HepG2 (cell line): Measurements from ENCODE around the gene ZSWIM6. TPM values are rescaled to one million over a fixed set of nuclear protein-coding genes. Genes with fewer than 3 reads are reported as not detected.

Experiments used
- ARNTL ChIP-seq: sonication (generic); formaldehyde crosslinking; IDR thresholded peaks from 2 replicates; pipeline ENCODE4 v1.4.0; 2020; ENCODE audit warnings: mild to moderate bottlenecking, missing genetic modification reagents
- CBFB ChIP-seq: sonication (generic); formaldehyde crosslinking; IDR thresholded peaks from 2 replicates; pipeline ENCODE4 v1.4.0; 2020; ENCODE audit warnings: missing genetic modification reagents
- FOXM1 ChIP-seq: sonication (generic); formaldehyde crosslinking; IDR thresholded peaks from 2 replicates; pipeline ENCODE4 v1.5.0; 2020; ENCODE audit warnings: missing genetic modification reagents
- HMGXB3 ChIP-seq: sonication (generic); formaldehyde crosslinking; IDR thresholded peaks from 2 replicates; pipeline ENCODE4 v1.4.0; 2020; ENCODE audit warnings: missing genetic modification reagents, borderline replicate concordance
- HNRNPLL ChIP-seq: fragments of 200-400 bp; formaldehyde crosslinking; IDR thresholded peaks from 2 replicates; pipeline ENCODE4 v1.6.1; 2017; ENCODE audit warnings: mild to moderate bottlenecking, low read depth, low read length; ENCODE audit not compliant: poor library complexity, severe bottlenecking
- HNRNPUL1 ChIP-seq: fragments of 200-400 bp; formaldehyde crosslinking; IDR thresholded peaks from 2 replicates; pipeline ENCODE4 v1.6.1; 2017; ENCODE audit warnings: low read depth, mild to moderate bottlenecking, low read length, moderate library complexity
- KDM2A ChIP-seq: sonication (generic); formaldehyde crosslinking; IDR thresholded peaks from 2 replicates; pipeline ENCODE4 v1.4.0; 2020; ENCODE audit warnings: low read depth, missing genetic modification reagents, borderline replicate concordance
- MBD4 ChIP-seq: IDR thresholded peaks from 2 replicates; pipeline ENCODE4 v1.6.1; 2012; ENCODE audit warnings: low read length, inconsistent platforms, borderline replicate concordance
- MLLT10 ChIP-seq: sonication (generic); formaldehyde crosslinking; IDR thresholded peaks from 2 replicates; pipeline ENCODE4 v1.4.0; 2020; ENCODE audit warnings: missing genetic modification reagents
- MTF2 ChIP-seq: sonication (generic); formaldehyde crosslinking; IDR thresholded peaks from 2 replicates; pipeline ENCODE4 v1.5.0; 2020; ENCODE audit warnings: missing genetic modification reagents, borderline replicate concordance
- NR2C2 ChIP-seq: sonication (generic); formaldehyde crosslinking; IDR thresholded peaks from 2 replicates; pipeline ENCODE4 v1.4.0; 2020; ENCODE audit warnings: missing genetic modification reagents, mild to moderate bottlenecking, moderate library complexity, borderline replicate concordance
- PTBP1 ChIP-seq: fragments of 200-400 bp; formaldehyde crosslinking; IDR thresholded peaks from 2 replicates; pipeline ENCODE4 v1.6.1; 2018; ENCODE audit warnings: low read length, low read depth; ENCODE audit not compliant: poor library complexity, severe bottlenecking
- RBM22 ChIP-seq: fragments of 200-400 bp; formaldehyde crosslinking; optimal IDR thresholded peaks from 2 replicates; pipeline ENCODE3; 2017; ENCODE audit warnings: mild to moderate bottlenecking, low read length, moderate library complexity
- SIN3A ChIP-seq: IDR thresholded peaks from 2 replicates; pipeline ENCODE4 v1.6.1; 2011; ENCODE audit warnings: low read depth, mild to moderate bottlenecking, control low read depth, low read length, borderline replicate concordance
- SRY ChIP-seq: sonication (generic); formaldehyde crosslinking; IDR thresholded peaks from 2 replicates; pipeline ENCODE4 v1.8.0; 2022; ENCODE audit warnings: mild to moderate bottlenecking, missing genetic modification reagents
- TEAD3 ChIP-seq: optimal IDR thresholded peaks from 2 replicates; pipeline ENCODE3; 2016; ENCODE audit warnings: borderline replicate concordance
- THAP8 ChIP-seq: sonication (generic); formaldehyde crosslinking; IDR thresholded peaks from 2 replicates; pipeline ENCODE4 v1.5.1; 2020; ENCODE audit warnings: missing genetic modification reagents, mild to moderate bottlenecking, borderline replicate concordance
- ZBTB38 ChIP-seq: sonication (generic); formaldehyde crosslinking; IDR thresholded peaks from 2 replicates; pipeline ENCODE4 v1.5.1; 2020; ENCODE audit warnings: mild to moderate bottlenecking, missing genetic modification reagents
- ZFP36 ChIP-seq: fragments of 150-350 bp; IDR thresholded peaks from 2 replicates; pipeline ENCODE4 v1.6.1; 2018; ENCODE audit warnings: borderline replicate concordance, low read length, low read depth; ENCODE audit not compliant: partially characterized antibody
- ZNF274 ChIP-seq: sonication (generic); formaldehyde crosslinking; IDR thresholded peaks from 2 replicates; pipeline ENCODE4 v1.5.1; 2020; ENCODE audit warnings: mild to moderate bottlenecking, missing genetic modification reagents
- ZNF34 ChIP-seq: sonication (generic); formaldehyde crosslinking; IDR thresholded peaks from 2 replicates; pipeline ENCODE4 v1.4.0; 2020; ENCODE audit warnings: mild to moderate bottlenecking, missing genetic modification reagents, borderline replicate concordance
- ZNF567 ChIP-seq: sonication (generic); formaldehyde crosslinking; IDR thresholded peaks from 2 replicates; pipeline ENCODE4 v1.8.1; 2023; ENCODE audit warnings: mild to moderate bottlenecking, missing genetic modification reagents, borderline replicate concordance
- ZNF7 ChIP-seq: IDR thresholded peaks from 2 replicates; pipeline ENCODE4 v1.6.1; 2016; ENCODE audit warnings: missing biosample characterization, missing genetic modification reagents
- ZSCAN5A ChIP-seq: sonication (generic); formaldehyde crosslinking; IDR thresholded peaks from 2 replicates; pipeline ENCODE4 v1.8.0; 2022; ENCODE audit warnings: mild to moderate bottlenecking, missing genetic modification reagents, borderline replicate concordance
- polyA plus RNA-seq, 8 experiments: library from polyadenylated mRNA; depleted of rRNA in 3 of 8; stranded (reverse) in 7 of 8; unstranded in 1 of 8; fragments of >200 nt; fragmentation: Illumina TruSeq in 4 of 8; extraction: Trizol in 4 of 8; gene quantifications; 2 replicates each; pipeline versions ENCODE4 v1.2.1 to v1.2.3, GENCODE V29; 2011 to 2016; ENCODE audit warnings: low read depth in 4 of 8, missing spikeins in 1 of 8, mixed read lengths in 1 of 8; ENCODE audit not compliant: insufficient read depth in 1 of 8
- total RNA-seq, 5 experiments: library from RNA; depleted of rRNA; stranded (reverse); fragments of >200 nt; fragmentation: Illumina TruSeq; extraction: Trizol; gene quantifications; 2 replicates each; pipeline ENCODE4 v1.2.3, GENCODE V29; 2016; ENCODE audit warnings: low read depth in 1 of 5

ZSWIM6 gene
- total and polyA plus RNA-seq, 2 of the 13 experiments (the other 11 are each of a cell fraction or from before 2014, with no cell fraction given), result 0.82 to 1.9 TPM

GRCh38 chr5:61301341-61302199, 30.5 kb upstream of the ZSWIM6 start (continued):
- TF ChIP-seq KDM2A (CRISPR knock-in tag) (peak; percentile 74; the same call in 1 of the 2 replicates), ZNF7 (CRISPR knock-in tag) (no peak), ZSCAN5A (CRISPR knock-in tag) (peak; percentile 22; the same call in 1 of the 2 replicates), MTF2 (CRISPR knock-in tag) (no peak), NR2C2 (CRISPR knock-in tag) (peak; percentile 57; the same call in 1 of the 2 replicates), ZNF274 (CRISPR knock-in tag) (no peak), THAP8 (CRISPR knock-in tag) (no peak), TEAD3 (CRISPR knock-in tag) (peak; percentile 97), ZFP36 (no peak), SIN3A (no peak), MBD4 (no peak), HNRNPLL (no peak), ZNF567 (CRISPR knock-in tag) (no peak), MLLT10 (CRISPR knock-in tag) (no peak), ZNF34 (CRISPR knock-in tag) (no peak), PTBP1 (no peak), HMGXB3 (CRISPR knock-in tag) (no peak), HNRNPUL1 (no peak), RBM22 (no peak), SRY (CRISPR knock-in tag) (no peak), ARNTL (CRISPR knock-in tag) (peak; percentile 60; the same call in 1 of the 2 replicates), FOXM1 (CRISPR knock-in tag) (no peak), CBFB (CRISPR knock-in tag) (peak; percentile 88), ZBTB38 (CRISPR knock-in tag) (no peak)
